DMS 273 (cell line): ENCODE results near the gene LRGUK.

Source experiments
- DNase-seq: peaks from one replicate; lab custom pipeline; 2025; ENCODE audit not compliant: unreplicated experiment; lab: John Stamatoyannopoulos, UW

The LRGUK gene

DNA sequence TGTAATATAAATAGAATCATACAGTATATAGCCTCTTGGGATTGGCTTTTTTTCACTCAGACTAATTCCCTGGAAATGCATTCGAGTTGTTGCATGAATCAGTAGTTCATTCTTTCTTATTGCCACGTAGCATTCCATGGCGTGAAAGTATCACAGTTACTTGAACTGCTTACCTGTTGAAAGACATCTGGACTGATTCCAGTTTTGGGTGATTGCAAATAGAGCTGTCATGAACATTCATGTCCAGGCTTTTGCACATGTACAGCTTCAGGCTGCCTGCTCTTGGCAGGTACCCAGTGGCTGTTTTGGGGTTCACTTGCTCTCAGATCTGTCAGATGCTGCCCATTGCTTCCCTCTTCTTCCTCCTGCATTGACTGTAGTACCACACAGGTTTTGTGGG lies 54.9 kb downstream of the LRGUK start:
- DNase-seq = peak; percentile 28

DNA sequence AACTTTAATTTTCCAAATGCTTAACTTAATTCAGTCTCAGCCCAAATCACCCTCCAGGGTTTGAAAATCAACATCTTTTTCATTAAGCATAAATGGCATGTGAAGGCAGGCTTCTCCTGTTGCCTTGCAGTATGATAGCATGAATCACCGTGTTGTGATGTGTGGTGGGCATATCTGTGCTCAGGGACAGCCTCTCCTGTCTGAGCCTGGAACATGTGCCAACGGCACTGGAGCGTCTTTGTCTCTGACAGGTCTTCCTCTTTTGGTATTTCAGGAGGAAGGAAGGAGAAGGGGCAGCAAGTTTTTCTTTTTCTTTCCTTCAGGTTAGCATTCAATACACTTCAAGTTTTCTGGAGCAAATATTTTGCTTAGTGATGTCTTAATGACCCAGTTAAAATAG lies 57.6 kb downstream of the LRGUK start:
- no peak for DNase-seq

DNA sequence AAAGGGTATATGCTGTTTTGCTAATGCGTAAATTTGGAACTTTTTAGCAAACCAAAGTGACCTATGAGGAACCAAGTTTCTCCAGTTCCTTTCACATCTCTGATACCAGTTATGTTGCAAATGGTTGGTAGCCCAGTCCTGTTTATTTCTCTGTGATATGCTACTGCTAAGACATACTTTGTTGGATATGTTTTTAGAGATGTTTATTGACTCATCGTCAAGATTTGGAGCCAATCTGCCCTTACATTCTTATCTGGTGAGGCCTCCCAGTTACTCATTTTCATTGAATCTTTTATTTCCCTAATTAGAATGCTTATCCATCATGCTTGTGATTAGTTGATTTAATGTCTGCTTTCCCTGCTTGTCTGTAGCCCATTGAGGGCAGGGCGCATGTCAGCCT lies 58.9 kb downstream of the LRGUK start:
- no peak for DNase-seq

DNA sequence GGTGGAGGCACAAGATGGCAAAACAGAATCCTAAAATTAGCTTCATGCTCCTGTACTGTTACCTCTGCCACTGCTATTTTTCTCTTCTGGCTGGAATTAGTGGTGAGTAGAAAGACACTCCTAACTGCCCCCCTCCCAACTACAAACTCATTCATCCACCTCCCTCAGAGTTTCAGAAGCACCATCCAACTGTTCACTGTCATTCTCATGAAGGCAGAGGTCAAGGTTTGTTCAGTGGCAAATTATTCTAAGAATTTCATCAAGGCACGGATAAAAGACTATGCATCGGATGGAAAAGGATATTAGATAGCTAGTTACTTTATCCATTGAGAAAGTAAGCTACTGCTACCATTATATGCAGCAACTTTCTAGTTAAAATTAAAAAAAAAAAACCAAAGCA lies 59.7 kb downstream of the LRGUK start:
- DNase-seq = no peak

DNA sequence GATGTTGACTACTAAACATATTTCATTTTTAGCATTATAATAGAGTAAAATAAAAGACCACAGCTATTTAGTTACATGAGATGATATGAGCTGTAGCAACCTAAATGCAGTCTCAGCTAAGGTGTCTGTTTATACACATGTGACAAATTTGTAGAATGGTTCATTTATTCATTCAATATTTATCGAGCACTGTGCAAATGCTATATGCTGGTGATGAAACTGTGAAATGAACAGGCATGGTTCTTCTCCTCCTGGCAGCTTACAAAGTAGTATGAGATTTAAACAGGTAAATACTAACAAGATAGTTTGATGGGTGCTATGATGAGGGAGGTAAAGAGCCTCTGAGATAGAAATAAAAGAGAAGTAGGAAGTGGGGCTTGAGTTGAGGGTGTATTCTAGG lies 60.8 kb downstream of the LRGUK start:
- no peak for DNase-seq

DNA sequence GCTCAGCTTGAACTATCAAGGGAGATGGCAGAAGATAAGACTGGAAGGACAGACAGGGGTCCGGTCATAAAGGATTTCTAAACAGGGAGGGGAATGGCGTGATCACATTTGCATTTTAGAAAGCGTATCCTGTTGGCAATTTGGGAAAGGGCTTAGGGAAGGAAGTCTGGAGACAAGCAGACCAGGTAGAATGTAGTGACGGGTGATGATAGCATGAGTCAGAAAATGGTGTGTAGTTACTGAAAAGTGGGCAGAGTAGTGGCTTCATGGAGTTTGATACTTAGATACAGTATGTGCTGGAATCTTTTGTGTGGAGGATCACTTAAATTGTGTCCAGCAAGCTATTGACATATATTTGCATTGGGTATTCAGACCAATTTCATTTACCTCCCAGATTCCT lies 61.2 kb downstream of the LRGUK start:
- no peak for DNase-seq

DNA sequence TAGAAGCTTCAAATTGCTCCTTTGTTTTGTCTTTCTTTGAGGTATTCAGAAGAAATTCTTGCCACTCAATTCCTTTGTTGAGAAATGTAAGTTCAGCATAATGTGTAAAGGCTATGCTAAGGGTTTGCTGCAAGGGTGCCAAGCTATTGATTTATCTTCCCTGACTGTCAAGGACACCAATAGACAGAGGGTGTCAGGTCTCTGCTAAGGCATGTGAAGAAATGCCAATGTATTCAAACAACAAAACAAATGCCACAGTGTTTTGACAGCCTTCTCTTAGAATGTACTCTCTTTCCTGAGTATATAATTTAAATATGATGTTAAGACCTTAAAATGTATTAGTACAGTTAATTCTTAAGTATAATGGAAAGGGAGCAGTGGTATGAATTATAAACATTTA lies 62.4 kb downstream of the LRGUK start:
- no peak for DNase-seq

DNA sequence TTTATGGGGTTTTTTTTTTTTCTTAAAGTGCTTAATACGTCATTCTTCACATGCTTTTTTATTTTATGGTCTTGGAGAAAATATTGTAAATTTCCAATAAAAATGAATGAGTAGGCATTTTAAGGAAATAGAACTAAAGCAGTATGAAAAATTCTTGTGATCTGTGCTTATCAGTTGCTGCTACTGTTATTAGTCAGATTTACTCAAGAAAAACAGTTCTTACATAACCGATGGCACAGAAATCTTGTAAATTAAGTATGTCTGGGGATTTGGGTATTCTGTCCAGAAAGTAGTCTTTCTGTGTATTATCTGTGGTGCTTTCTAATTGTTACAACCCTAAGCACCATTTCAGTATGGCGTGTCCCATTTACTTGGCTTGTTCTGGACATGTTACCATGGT lies 64.7 kb downstream of the LRGUK start:
- no peak for DNase-seq

DNA sequence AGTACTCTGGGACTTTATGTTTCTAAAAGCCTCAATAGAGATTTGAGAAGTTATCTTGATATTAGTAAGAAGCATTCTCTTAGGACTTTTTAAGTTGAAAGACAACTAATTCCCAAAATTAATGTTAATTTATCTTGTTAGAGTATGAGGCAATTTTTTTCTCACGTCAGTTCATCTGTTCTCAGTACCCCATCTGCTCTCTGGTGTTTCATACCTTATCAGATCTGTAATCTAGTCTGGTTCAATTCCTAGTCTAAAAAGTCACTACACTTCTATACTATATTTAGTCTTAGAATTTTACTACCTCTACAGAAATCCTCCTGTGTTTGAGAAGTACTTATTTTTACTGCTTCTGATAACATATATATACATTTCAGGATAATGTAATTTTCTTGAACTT lies 66.1 kb downstream of the LRGUK start:
- peak; percentile 56 for DNase-seq

DNA sequence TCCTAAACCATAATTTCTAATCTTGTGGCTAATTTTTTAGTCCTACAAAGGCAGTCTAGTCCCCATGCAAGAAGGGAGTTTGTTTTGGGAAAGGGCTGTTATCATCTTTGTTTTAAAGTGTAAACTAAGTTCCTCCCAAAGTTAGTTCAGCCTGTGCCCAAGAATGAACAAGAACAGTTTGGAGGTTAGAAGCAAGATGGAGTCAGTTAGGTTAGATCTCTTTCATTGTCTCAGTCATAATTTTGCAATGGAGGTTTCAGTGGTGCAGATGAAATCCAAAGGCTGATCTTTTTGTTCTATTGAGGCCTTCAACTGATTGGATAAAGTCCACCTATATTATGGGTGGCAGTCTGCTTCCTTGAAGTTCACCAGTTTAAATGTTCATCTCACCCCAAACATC lies 68.1 kb downstream of the LRGUK start:
- DNase-seq = no peak

DNA sequence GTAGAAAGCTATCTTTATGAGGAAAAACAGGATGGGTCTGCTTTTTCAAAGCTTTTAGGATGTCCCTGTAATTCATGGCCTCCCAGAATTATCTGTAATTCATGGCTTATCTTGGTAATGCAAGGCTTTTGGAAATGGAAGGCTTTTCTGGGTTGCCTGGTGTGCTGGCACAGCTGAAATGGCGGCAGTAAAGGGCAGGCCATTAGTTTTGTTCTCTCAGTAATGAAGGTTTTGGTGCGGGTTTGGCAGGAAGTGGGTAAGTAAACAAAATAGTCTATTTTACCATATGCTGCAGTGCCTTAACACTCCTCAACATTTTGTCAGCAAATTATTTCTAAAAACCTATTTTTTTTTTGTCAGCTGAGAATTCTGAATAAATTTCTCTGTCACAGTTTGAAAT lies 69.3 kb downstream of the LRGUK start:
- DNase-seq = no peak

DNA sequence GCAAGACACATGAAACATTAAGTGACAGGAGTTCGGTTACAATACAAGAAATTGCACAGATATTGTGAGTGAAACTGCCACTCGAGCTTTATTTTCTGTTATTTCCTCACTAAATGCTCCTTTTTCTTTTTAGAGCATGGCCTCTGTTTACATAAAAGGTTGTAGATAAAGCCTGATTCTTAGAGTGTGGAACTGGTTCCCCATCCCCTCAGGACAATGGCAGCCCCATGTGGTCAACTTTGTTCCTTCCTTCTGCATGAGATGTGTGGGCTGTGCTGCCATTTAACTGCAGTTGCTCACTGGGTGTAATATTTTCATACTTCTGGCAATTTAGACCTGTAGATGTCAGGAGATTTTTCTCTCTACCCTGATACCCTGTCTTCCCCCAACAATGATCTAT lies 70.2 kb downstream of the LRGUK start:
- no peak for DNase-seq

DNA sequence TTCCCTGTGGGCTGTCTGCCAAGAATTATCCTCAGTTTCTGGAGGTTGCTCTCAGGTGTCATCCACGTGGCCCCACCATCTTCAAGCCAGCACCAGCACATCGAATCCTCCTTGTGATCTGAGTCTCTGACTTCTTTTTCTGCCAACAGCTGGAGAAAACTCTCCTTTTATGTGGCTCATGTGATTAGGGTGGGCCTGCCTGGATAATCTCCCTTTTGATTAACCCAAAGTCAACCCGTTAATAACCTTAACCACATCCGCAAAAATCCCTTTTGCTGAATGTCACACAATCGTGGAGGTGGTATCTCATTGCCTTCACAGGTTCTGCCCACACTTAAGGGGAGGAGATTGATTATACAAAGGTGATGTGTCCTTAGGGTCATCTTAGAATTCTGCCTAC lies 73.8 kb downstream of the LRGUK start:
- DNase-seq = no peak

DNA sequence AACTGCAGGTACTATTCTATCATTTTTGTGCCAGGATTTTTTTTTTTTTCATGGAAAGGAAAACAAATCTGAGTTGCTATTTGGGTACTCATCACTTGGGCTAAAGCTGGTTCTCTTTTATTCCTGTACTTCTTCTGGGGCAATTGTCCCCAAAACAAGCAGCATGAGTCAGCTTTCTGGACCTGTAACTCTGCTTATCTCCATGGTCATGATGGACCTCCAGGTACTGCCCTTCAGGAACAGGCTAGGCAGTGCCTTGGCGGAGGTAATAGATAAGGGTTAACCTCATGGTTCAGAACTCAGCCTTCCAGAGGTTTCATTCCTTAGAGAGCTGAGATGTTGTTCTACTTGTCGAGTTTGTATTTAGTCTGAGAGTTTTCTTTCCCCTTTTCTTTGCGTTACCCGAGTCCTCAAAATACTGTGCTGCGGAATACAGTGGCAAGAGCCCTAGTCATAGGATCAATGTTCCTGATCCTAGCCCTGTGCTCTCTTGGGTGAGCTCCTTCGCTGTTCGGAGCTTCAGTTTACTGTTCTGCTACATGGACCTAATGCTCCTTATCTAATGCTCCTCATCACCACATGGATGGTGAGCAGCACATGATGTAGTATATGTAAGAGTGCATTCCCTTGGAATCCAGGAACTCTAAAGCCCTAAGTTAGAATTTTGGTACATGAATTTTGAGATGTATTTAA lies 74.6 kb downstream of the LRGUK start:
- no peak for DNase-seq

DNA sequence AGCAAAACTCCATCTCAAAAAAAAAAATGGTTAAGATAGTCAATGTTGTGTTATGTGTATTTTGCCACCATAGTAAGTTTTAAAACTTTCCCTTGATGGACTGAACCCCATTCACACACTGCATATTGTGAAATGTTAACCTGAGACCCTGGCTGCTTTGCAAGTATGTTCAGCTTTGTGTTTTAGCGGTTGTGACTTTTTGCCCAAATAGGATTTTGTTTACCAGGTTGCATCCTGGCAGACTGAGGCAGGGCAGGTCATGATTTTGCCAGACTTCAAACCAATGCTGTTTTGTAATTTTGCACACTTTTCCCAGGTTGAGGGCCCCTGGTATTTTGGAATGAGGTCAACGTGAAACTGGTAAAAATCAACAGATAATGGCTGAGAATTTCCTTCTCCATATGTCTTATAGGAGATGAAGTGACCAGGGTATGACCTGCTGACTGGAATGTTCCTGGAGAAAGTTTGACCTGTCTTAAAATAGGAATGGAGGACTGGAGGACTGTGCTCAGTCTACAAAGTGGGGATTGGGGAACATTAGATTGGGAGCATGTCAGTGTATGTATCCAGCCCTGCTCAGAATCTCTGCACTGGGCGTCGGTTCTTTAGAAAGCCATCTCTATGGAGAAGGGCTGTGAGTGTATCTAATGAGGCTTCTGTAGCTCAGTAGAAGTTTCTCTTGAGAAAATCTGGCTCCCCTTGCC lies 76.2 kb downstream of the LRGUK start:
- DNase-seq = no peak

DNA sequence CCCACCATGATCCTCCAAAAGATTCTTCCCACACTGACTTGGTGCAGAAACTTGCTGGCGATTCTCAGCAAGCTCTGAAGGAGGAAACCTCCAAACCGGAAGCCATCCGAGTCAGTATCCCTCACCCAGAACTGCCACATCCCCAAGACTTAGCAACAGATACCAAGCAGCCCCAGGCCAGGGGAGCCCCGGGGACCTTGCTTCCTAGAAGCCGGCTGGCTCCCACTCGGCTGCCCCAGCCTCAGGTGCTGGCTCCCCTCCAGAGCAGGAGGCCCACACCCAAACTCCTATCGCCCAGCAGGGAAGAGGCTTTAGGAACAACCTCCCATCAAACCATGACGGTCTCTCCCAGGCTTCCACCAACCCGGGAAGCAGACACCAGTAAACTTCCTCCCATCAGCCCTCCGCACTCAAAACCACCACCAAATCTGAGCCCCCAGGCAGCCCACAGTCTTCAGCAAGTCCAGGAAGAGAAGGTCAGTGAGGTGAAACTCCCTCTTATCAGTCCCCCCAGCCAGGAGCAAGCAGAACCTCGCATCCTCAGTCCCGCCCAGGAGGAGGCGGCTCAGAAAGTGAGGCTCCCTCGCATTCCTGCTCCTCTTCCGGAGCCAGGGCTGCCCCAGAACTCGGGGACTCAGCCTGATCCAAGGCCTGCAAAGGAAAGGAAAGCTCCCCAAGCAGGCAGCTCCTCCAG lies 82.3 kb downstream of the LRGUK start:
- no peak for DNase-seq

DNA sequence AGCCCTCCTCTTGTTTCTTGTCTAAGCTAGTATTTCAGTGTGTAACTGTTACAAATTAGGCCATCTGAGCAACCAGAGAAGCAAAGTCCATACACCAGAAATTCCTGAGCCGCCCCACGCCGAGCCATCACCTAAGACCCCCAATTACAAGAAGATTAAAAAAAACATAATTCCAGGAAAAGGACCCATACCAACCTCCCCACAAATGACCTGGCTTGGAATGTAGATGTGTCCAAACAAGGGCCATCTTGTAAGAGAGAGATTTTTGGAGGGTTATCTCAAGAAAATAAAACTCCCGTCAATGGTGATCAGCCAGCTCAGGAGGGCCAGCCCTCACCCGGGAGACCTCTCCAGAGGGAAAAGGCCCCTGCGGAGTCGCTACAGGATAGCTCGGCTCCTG lies 83.1 kb downstream of the LRGUK start:
- no peak for DNase-seq

DNA sequence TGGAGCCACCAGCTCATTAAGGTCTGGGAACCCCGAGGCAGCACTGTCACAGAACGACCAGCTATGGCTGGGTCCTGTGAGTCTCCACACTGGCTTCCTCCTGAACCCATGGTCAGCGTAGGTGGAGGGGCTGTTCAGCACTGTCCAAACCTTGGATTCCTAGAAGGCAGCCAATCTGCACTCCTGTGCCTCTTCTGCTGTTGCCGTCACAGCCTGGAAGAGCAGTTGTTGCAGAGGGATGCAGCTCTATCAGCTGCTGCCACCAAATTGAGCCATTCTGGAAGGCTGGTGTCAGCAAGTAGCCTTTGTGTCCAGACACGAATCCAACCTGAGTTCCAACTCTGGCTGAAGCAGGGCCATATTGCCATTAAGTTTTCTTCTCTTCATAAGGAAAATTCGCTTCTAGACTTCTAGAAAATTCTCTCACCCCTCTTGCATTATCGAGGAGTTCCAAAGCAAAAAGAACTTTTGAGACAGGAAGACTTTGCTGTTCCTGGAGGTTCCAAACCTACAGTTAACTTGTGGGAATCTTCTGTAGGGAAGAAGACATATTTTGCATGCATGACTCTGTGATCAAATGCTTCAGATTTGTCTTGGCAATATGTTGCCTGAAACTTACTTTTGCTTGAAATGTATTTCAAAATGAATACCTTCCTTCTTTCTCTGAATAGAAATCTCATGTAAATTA lies 84.0 kb downstream of the LRGUK start:
- no peak for DNase-seq

DNA sequence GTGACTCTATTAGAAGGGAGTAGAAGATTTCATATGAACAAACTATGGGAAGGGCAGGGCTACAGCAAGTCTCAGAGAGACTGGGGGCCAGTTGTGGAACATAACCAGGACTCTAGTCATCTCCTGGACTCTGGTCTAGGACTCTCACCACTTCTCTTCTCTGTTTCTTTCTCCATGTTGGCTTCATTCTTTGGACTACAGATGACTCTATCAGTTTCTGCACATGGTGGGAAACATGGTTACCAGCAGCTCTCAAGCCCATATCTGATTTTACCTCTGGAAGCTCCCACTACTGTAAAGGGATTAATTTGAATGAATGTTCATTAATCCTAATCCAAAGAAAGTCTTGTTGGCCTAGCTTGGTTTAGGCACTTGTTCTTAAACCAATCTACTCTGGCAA lies 84.7 kb downstream of the LRGUK start:
- no peak for DNase-seq

DNA sequence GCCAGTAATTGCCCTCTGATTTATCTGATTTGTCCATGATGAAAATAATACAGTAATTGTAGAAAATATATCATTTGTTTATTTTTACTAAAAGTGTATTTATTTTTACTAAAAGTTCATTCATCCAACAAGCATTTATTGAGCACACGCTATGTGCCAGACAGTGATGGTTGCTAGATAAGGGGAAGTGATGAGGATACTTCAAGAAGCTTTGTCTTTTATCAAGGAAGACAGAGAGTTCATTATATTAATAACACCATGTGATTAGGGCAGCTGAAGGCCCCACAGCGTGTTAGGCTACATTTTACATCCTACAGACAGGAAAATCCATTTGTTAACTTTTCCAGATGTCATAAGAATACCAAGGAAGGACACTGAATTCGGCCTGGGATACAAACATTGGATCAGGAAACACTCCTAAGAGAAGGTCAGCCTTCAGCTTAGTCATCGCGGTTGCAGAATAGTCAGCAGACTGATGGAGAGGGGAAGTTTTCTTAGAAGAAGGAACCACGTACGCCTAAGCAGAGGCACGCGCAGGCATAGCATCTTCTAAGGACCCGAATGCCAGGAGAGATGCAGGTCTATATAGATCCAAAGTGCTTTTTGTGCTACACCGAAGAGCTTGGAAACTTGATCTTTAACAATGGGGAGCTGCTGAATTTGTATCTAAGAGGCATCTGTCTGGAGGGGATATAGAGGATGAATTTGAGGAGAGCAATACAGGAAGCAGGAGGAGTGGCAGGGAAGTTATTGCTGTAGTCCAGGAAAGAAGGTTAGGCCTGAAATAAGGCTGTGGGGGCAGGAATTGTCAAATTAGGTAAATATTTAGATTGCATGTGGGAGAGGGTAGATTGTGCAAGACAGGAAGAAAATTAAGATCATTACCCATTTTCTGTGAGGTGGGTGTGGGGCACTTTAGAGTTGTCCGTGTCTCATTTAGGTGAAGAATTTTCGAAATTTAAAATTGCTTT lies 85.7 kb downstream of the LRGUK start:
- no peak for DNase-seq

DNA sequence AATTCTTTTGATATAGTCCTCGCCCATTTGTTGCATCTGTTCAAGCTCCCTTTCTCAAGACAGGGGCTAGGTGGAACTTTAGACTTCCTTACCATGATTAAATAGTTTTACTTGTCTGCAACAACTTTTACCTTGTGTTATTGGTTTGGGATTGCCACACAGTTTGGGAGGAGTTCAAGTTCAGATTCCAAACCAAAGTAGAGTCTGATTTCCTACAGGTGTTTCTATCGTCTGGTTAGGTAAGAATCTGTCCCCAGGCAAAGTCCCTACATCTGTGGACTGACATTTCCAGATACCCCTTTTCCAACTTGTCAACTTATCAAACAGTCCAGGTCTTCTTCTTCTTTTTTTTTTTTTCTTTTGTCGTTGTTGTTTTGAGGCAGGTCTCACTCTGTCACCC lies 93.1 kb downstream of the LRGUK start:
- DNase-seq = no peak
